Measurements from ENCODE around the gene SSPN. TPM values are rescaled to one million over a fixed set of nuclear protein-coding genes. Genes with fewer than 3 reads are reported as not detected.

SSPN gene, protein sequence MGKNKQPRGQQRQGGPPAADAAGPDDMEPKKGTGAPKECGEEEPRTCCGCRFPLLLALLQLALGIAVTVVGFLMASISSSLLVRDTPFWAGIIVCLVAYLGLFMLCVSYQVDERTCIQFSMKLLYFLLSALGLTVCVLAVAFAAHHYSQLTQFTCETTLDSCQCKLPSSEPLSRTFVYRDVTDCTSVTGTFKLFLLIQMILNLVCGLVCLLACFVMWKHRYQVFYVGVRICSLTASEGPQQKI
- 10 to 100 TPM; 17.7 to 22.1 (median 19.7) TPM for total RNA-seq

DNA sequence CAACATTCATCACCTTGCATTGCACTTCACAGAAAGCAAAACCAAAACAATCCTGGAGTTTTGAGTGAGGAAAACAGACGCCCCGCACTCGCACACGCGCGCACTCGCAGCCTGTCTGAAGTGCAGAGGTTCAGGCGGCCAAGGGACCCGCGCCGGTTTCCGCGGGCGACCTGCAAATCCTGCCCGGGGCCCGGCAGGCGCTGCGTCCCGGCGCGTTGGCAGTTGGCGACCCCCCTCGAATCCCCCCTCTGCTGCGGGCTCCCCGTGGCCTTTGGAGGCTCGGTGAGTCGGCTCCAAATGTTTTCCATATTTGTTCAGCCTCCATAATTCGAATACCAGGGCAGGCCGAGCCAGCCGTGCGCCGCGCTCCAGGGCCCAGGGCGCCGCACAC lies at the start of gene SSPN:
Gene SSPN, plus strand, starts transcription at position 324 of the 391 bp plus-strand sequence. CDS start 100 bp downstream, outside the sequence.
- intact Hi-C loops (cut with DNase I; ENCODE audit: low total_unique reads): no loop called here
- H3K36me3 ChIP-seq: no peaks in the 10 kb centered on the region
- DNase-seq (ENCODE audit: low spot score in 2 of 2): peak; percentile 38 to 66

DNA sequence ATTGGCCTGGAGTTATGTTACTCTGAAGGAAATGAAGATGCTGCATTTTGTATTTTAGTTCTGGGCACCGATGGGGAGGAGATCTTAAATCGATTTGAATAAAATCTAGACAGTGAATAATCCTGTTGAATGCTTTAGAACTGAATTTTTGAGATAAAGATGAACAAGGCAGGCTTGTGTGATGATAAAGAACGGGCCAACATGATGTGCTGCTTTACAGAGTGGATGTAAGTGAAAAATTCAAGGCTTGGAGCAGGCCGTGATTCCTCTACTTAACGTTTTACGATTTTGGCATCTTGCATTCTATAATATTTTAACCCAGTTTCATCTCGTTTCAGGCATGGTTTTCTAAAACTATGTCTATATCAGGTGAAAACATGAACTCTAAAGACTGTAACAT lies 47.1 kb upstream of the SSPN start:
- TF ChIP-seq POLR2A (IDR thresholded peaks at IDR 0.05) (no peak), POLR2AphosphoS5 (IDR thresholded peaks at IDR 0.05) (no peak)
- TF ChIP-seq, protein P1, sequence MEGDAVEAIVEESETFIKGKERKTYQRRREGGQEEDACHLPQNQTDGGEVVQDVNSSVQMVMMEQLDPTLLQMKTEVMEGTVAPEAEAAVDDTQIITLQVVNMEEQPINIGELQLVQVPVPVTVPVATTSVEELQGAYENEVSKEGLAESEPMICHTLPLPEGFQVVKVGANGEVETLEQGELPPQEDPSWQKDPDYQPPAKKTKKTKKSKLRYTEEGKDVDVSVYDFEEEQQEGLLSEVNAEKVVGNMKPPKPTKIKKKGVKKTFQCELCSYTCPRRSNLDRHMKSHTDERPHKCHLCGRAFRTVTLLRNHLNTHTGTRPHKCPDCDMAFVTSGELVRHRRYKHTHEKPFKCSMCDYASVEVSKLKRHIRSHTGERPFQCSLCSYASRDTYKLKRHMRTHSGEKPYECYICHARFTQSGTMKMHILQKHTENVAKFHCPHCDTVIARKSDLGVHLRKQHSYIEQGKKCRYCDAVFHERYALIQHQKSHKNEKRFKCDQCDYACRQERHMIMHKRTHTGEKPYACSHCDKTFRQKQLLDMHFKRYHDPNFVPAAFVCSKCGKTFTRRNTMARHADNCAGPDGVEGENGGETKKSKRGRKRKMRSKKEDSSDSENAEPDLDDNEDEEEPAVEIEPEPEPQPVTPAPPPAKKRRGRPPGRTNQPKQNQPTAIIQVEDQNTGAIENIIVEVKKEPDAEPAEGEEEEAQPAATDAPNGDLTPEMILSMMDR (IDR thresholded peaks at IDR 0.05): no peak
- no peak for DNase-seq (ENCODE audit: low spot score in 2 of 2)
- H3K4me1 ChIP-seq: no peaks in the 10 kb centered on the region
- H3K36me3 ChIP-seq: no peaks in the 10 kb centered on the region
- H3K27ac ChIP-seq: no peak overlapping the region
- intact Hi-C loops (cut with DNase I; ENCODE audit: low total_unique reads): no loop called here
- no peaks in the 10 kb centered on the region for H3K9me3 ChIP-seq
- no peaks in the 10 kb centered on the region for H3K27me3 ChIP-seq
- no peak overlapping the region for H3K4me3 ChIP-seq

More for the DNA sequence above, at the start of gene SSPN:
- TF ChIP-seq, protein P1 (IDR thresholded peaks at IDR 0.05): no peak
- TF ChIP-seq POLR2A (IDR thresholded peaks at IDR 0.05) (no peak), POLR2AphosphoS5 (IDR thresholded peaks at IDR 0.05) (no peak)
- Histone ChIP-seq H3K9me3 (no peaks in the 10 kb centered on the region), H3K27me3 (no peaks in the 10 kb centered on the region), H3K4me1 (peaks cover 0 to 11% of the 10 kb centered on the region in 2 donors), H3K4me3 (peak within 1 kb of the TSS; percentile 58 to 88 (median 73)), H3K27ac (peak within 1 kb of the TSS; percentile 93 to 96)

DNA sequence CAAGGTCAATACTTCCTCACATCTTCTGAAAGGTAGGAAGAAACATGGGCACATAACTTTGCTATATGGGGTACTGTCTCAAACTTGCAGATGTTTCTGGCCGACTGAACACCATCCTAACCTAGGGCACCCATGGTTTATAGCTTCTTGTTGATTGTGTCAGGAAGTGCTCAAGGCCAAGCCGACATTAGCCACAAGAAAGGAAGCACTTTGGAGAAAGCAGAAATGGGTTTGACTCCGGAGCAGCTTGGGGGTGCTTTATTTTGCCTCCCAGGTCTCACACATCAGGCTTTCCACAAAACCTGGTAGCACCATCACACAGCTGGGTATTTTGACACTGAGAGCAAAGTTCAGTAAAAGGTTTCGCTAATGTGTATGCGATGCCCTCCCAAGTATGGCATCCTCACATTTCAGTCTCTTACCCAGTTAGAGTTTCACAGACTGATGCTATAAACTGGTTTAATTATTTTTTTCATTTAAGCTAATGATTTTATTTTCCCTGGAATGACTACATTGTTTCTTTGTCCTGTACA lies 45.3 kb upstream of the SSPN start:
- no peaks in the 10 kb centered on the region for H3K9me3 ChIP-seq
- H3K4me3 ChIP-seq: no peak overlapping the region
- H3K36me3 ChIP-seq: no peaks in the 10 kb centered on the region
- H3K4me1 ChIP-seq: no peaks in the 10 kb centered on the region
- H3K27ac ChIP-seq: peak overlapping the region in 1 of 2 donors; percentile 21
- no peaks in the 10 kb centered on the region for H3K27me3 ChIP-seq
- intact Hi-C loops (cut with DNase I; ENCODE audit: low total_unique reads): no loop called here
- TF ChIP-seq POLR2A (IDR thresholded peaks at IDR 0.05) (no peak), POLR2AphosphoS5 (IDR thresholded peaks at IDR 0.05) (no peak)
- TF ChIP-seq, protein P1 (IDR thresholded peaks at IDR 0.05): no peak
- DNase-seq (ENCODE audit: low spot score in 2 of 2): no peak

DNA sequence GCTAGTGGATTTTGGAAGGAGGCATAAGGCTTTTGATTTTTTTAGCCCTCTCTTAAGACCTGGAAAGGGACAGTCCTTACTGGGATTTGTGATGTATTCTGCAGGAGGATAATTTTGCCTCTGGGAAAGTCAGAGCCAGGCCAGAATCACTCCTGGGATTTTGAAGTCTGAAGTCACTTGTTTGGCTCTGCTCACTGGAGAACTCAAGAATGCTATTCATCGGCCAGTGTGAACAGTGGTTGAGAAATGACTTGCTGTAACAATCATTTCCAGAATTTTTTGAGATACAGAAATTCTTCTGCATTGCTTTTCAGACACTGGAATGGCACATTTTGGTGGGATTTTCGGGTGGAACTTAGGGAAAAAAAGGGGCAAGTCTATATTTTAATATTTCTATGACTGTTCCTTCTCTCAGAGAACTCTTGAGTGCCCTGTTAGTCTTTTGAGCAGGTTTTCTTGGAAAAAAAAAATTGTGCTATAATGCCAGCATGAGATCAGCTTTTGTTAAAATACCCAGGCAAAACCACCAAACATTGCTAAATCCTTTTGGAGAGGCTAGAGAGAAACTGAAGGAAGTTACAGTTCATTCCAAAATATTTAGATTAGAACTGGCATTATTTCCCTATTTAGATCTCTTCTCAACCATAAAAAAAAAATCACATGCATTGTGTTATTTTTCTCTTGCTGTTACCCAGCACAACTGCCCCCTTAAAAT lies 44.5 kb upstream of the SSPN start:
- peak in 1 of 2 donors; percentile 35 for DNase-seq (ENCODE audit: low spot score in 2 of 2)
- H3K27ac ChIP-seq: peak overlapping the region; percentile 21 to 54
- H3K9me3 ChIP-seq: no peaks in the 10 kb centered on the region
- no peaks in the 10 kb centered on the region for H3K27me3 ChIP-seq
- no peaks in the 10 kb centered on the region for H3K36me3 ChIP-seq
- no peaks in the 10 kb centered on the region for H3K4me1 ChIP-seq
- intact Hi-C loops (cut with DNase I; ENCODE audit: low total_unique reads): no loop called here
- no peak overlapping the region for H3K4me3 ChIP-seq
- TF ChIP-seq, protein P1 (IDR thresholded peaks at IDR 0.05): no peak
- no peak for TF ChIP-seq POLR2A (IDR thresholded peaks at IDR 0.05)
- no peak for TF ChIP-seq POLR2AphosphoS5 (IDR thresholded peaks at IDR 0.05)
